Measurements from ENCODE around the gene HSD17B10.
A peak's percentile ranks its signal among the peaks of the same experiment; 100 is the strongest.
"Not testable (repeated sequence)": the region's sequence is repeated elsewhere in the genome, so short reads cannot be mapped to it uniquely, and the experiment has no call there.

The HSD17B10 gene

GRCh38 chrX:53421772-53422085 is 12.4 kb downstream of the HSD17B10 start:
- DNase-seq, result peak; percentile 58
- Histone ChIP-seq H3K27ac (peak overlapping the region; percentile 87), H3K27me3 (replicated peaks) (no peaks in the 10 kb centered on the region), H3K36me3 (replicated peaks) (no peaks in the 10 kb centered on the region), H3K4me3 (ENCODE audit: low read depth, low read length) (peak overlapping the region; percentile 81)
- no peak for TF ChIP-seq CTCF (IDR thresholded peaks at IDR 0.05; ENCODE audit: low read depth, low read length, missing control alignments)
- in situ Hi-C loops (cut with HindIII; ENCODE audit: low pct_ligation_motif_present, low sequenced_read_pairs), result no loop called here

GRCh38 chrX:53421125-53421524 is 13.0 kb downstream of the HSD17B10 start:
- no peak overlapping the region for H3K27ac ChIP-seq
- no peak for DNase-seq
- H3K4me3 ChIP-seq (ENCODE audit: low read depth, low read length), result peak overlapping the region; percentile 81
- no peaks in the 10 kb centered on the region for H3K36me3 ChIP-seq (replicated peaks)
- H3K27me3 ChIP-seq (replicated peaks), result no peaks in the 10 kb centered on the region
- TF ChIP-seq CTCF (IDR thresholded peaks at IDR 0.05; ENCODE audit: low read depth, low read length, missing control alignments), result no peak
- in situ Hi-C loops (cut with HindIII; ENCODE audit: low pct_ligation_motif_present, low sequenced_read_pairs), result no loop called here

GRCh38 chrX:53420351-53420750 is 13.8 kb downstream of the HSD17B10 start:
- H3K27me3 ChIP-seq (replicated peaks); H3K36me3 ChIP-seq (replicated peaks); DNase-seq; H3K4me3 ChIP-seq (ENCODE audit: low read depth, low read length); in situ Hi-C loops (cut with HindIII; ENCODE audit: low pct_ligation_motif_present, low sequenced_read_pairs); H3K27ac ChIP-seq: not testable (repeated sequence)

GRCh38 chrX:53412446-53412845 is 21.7 kb downstream of the HSD17B10 start:
- in situ Hi-C loops (cut with HindIII; ENCODE audit: low pct_ligation_motif_present, low sequenced_read_pairs), result no loop called here
- Histone ChIP-seq H3K4me3 (ENCODE audit: low read depth, low read length) (no peak overlapping the region), H3K36me3 (replicated peaks) (peaks cover 28% of the 10 kb centered on the region), H3K27ac (no peak overlapping the region), H3K27me3 (replicated peaks) (no peaks in the 10 kb centered on the region)
- no peak for DNase-seq
- no peak for TF ChIP-seq CTCF (IDR thresholded peaks at IDR 0.05; ENCODE audit: low read depth, low read length, missing control alignments)

GRCh38 chrX:53403535-53403934 is 30.6 kb downstream of the HSD17B10 start:
- in situ Hi-C loops (cut with HindIII; ENCODE audit: low pct_ligation_motif_present, low sequenced_read_pairs), result no loop called here

GRCh38 chrX:53398216-53398615 is 36.0 kb downstream of the HSD17B10 start:
- in situ Hi-C loops (cut with HindIII; ENCODE audit: low pct_ligation_motif_present, low sequenced_read_pairs), result no loop called here
- no peak for TF ChIP-seq CTCF (IDR thresholded peaks at IDR 0.05; ENCODE audit: low read depth, low read length, missing control alignments)
- Histone ChIP-seq H3K36me3 (replicated peaks) (peaks cover 8% of the 10 kb centered on the region), H3K4me3 (ENCODE audit: low read depth, low read length) (no peak overlapping the region), H3K27ac (no peak overlapping the region), H3K27me3 (replicated peaks) (no peaks in the 10 kb centered on the region)
- DNase-seq, result no peak

More at GRCh38 chrX:53403535-53403934, 30.6 kb downstream of the HSD17B10 start:
- H3K27me3 ChIP-seq (replicated peaks), result no peaks in the 10 kb centered on the region
- no peak overlapping the region for H3K4me3 ChIP-seq (ENCODE audit: low read depth, low read length)
- no peak overlapping the region for H3K27ac ChIP-seq
- peaks cover 39% of the 10 kb centered on the region for H3K36me3 ChIP-seq (replicated peaks)
- TF ChIP-seq CTCF (IDR thresholded peaks at IDR 0.05; ENCODE audit: low read depth, low read length, missing control alignments), result no peak
- no peak for DNase-seq
